Activated CD4-positive, alpha-beta T cell treated with anti-CD3 and anti-CD28 coated beads for 36 hours (primary cell): ENCODE results near the gene PPP4C. TPM values are rescaled to one million over a fixed set of nuclear protein-coding genes. Genes with fewer than 3 reads are reported as not detected.
"Not testable (repeated sequence)": the region's sequence is repeated elsewhere in the genome, so short reads cannot be mapped to it uniquely, and the experiment has no call there.

Experiments
- ATAC-seq: fragments of 200-7000 bp; cut with Tn5 transposase; one replicate; pipeline ENCODE4 v1.10.0; 2021; ENCODE audit warnings: mild to moderate bottlenecking, moderate library complexity
- CTCF ChIA-PET: fragments of 350-600 bp; sonication (Branson Sonifier 250); formaldehyde crosslinking; loops from one replicate; lab custom pipeline; 2021; ENCODE audit warnings: antibody characterized with exemption; lab: Charles Lee
- POLR2A ChIA-PET: fragments of 350-600 bp; sonication (Branson Sonifier 250); formaldehyde crosslinking; loops from one replicate; lab custom pipeline; 2021; ENCODE audit warnings: antibody characterized with exemption, inconsistent platforms; lab: Charles Lee
- DNase-seq: peaks from one replicate; pipeline ENCODE4 v3.0.0-alpha.2; 2020
- H3K27ac Mint-ChIP-seq: one replicate; pipeline ENCODE4 v1.8.0; 2021; ENCODE audit warnings: mixed read lengths
- H3K27me3 Mint-ChIP-seq: one replicate; pipeline ENCODE4 v1.8.0; 2021; ENCODE audit warnings: mixed read lengths
- H3K36me3 Mint-ChIP-seq: one replicate; pipeline ENCODE4 v1.8.0; 2021; ENCODE audit warnings: low read depth, mixed read lengths
- H3K4me1 Mint-ChIP-seq: one replicate; pipeline ENCODE4 v1.8.0; 2021; ENCODE audit warnings: mixed read lengths
- H3K4me3 Mint-ChIP-seq: one replicate; pipeline ENCODE4 v1.8.0; 2021; ENCODE audit warnings: mild to moderate bottlenecking, moderate library complexity, mixed read lengths
- H3K9me3 Mint-ChIP-seq: one replicate; pipeline ENCODE4 v1.8.0; 2021; ENCODE audit warnings: low read depth, mixed read lengths
- intact Hi-C, 2 experiments: fragments of 100-400 bp; cut with DNase I in 1 of 2; cut with micrococcal nuclease in 1 of 2; formaldehyde crosslinking; loops; one replicate each; pipeline versions ENCODE4 v1.14.2 to v1.15.1; 2022 to 2024; cut with DNase I, micrococcal nuclease
- total RNA-seq, 2 experiments: library from RNA; stranded (reverse); gene quantifications; one replicate each; pipeline ENCODE4 v1.2.3, GENCODE V29; 2021

Gene PPP4C
- total RNA-seq, 2 experiments from 2014 or later: 106 to 113 TPM

- intact Hi-C loops: no loop called here
- ChIA-PET CTCF (interaction anchor here (1.1 to 1.6 kb wide), 3 partner anchors 9 to 340 kb away, joined by 4 to 5 read pairs (median 4); partner anchors contain the start of gene TLCD3B), POLR2A (no interaction called here)
- Mint-ChIP-seq H3K27ac (no peak overlapping the region), H3K9me3 (no peaks in the 10 kb centered on the region), H3K4me1 (no peaks in the 10 kb centered on the region), H3K36me3 (no peaks in the 10 kb centered on the region), H3K27me3 (peaks cover 2% of the 10 kb centered on the region), H3K4me3 (no peak overlapping the region)
- ATAC-seq: no peak
- DNase-seq: no peak
These were observed 35.6 kb upstream of the PPP4C start for GRCh38 chr16:30040221-30040620.

DNA sequence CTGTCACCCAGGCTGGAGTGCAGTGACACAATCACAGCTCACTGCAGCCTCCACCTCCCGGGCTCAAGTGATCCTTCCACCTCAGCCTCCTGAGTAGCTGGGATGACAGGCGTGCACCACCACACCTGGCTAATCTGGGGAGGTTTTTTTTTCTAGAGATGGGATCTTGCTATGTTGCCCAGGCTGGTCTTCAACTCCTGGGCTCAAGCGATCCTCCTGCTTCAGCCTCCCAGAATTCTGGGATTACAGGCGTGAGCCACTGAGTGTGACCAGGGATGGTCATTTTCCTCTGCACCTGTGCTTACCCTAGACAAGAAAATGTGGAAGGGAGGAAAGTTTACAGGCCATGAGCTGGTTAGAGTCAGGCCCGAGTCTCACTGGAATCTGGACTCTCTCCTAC is 35.1 kb upstream of the PPP4C start:
- intact Hi-C loops, H3K4me1 Mint-ChIP-seq: not testable (repeated sequence)

DNA sequence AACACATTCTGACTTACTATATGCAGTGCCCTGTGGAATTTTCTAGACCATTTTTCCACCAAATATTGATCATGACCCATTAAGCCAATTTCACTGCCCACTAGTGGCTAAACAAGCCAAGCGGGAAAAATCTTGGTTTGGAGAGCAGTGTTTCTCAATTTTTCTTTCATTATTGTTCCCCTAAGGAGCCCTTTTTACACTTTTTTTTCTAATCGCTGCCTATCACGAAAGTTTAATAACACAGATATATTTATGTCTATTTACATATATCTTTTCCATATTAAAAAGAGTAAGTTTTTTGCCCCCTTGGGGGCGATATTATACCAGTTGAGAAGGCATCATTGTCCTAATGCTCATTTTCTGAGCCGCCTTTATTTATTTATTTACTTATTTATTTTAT is 34.0 kb upstream of the PPP4C start:
- DNase-seq (no peak), ATAC-seq (no peak)
- H3K36me3 Mint-ChIP-seq: no peaks in the 10 kb centered on the region
- H3K4me3 Mint-ChIP-seq: no peak overlapping the region
- H3K27me3 Mint-ChIP-seq: peaks cover 2% of the 10 kb centered on the region
- intact Hi-C loops: no loop called here
- H3K9me3 Mint-ChIP-seq: no peaks in the 10 kb centered on the region
- H3K4me1 Mint-ChIP-seq: no peaks in the 10 kb centered on the region
- H3K27ac Mint-ChIP-seq: no peak overlapping the region
- POLR2A ChIA-PET: no interaction called here
- CTCF ChIA-PET: interaction anchor here (1.0 kb wide), 1 partner anchor 13 kb away, joined by 5 read pairs; no protein-coding TSS in a partner anchor

More for the DNA sequence above, 35.1 kb upstream of the PPP4C start:
- CTCF ChIA-PET: interaction anchor here (1.0 kb wide), 1 partner anchor 15 kb away, joined by 5 read pairs; no protein-coding TSS in a partner anchor
- ATAC-seq, H3K27me3 Mint-ChIP-seq, DNase-seq, POLR2A ChIA-PET, H3K27ac Mint-ChIP-seq, H3K4me3 Mint-ChIP-seq, H3K36me3 Mint-ChIP-seq, H3K9me3 Mint-ChIP-seq: not testable (repeated sequence)

- intact Hi-C loops: no loop called here
- Mint-ChIP-seq H3K27me3 (no peaks in the 10 kb centered on the region), H3K27ac (no peak overlapping the region), H3K4me3 (no peak overlapping the region), H3K36me3 (no peaks in the 10 kb centered on the region), H3K4me1 (peaks cover 3% of the 10 kb centered on the region), H3K9me3 (no peaks in the 10 kb centered on the region)
- ATAC-seq (peak; percentile 30), DNase-seq (no peak)
- CTCF ChIA-PET: no interaction called here
- POLR2A ChIA-PET: no interaction called here
These were observed 29.6 kb upstream of the PPP4C start for GRCh38 chr16:30046178-30046577.

GRCh38 chr16:30046588-30046987 is 29.2 kb upstream of the PPP4C start:
- POLR2A ChIA-PET: no interaction called here
- Mint-ChIP-seq H3K36me3 (no peaks in the 10 kb centered on the region), H3K27me3 (no peaks in the 10 kb centered on the region), H3K27ac (no peak overlapping the region), H3K9me3 (no peaks in the 10 kb centered on the region), H3K4me3 (no peak overlapping the region), H3K4me1 (peaks cover 5% of the 10 kb centered on the region)
- intact Hi-C loops: no loop called here
- DNase-seq (no peak), ATAC-seq (no peak)
- CTCF ChIA-PET: interaction anchor here (4.3 kb wide), 1 partner anchor 14 kb away, joined by 22 read pairs; the partner anchor contains the start of gene TLCD3B

GRCh38 chr16:30049871-30050270 is 25.9 kb upstream of the PPP4C start:
- ATAC-seq (no peak), DNase-seq (no peak)
- ChIA-PET POLR2A (interaction anchor here (0.6 kb wide), 1 partner anchor 13 kb away, joined by 4 read pairs; no protein-coding TSS in a partner anchor), CTCF (interaction anchor here (4.3 kb wide), 1 partner anchor 17 kb away, joined by 22 read pairs; the partner anchor contains the start of gene TLCD3B)
- Mint-ChIP-seq H3K27ac (no peak overlapping the region), H3K9me3 (no peaks in the 10 kb centered on the region), H3K27me3 (peaks cover 2% of the 10 kb centered on the region), H3K4me1 (peaks cover 18% of the 10 kb centered on the region), H3K36me3 (no peaks in the 10 kb centered on the region), H3K4me3 (no peak overlapping the region)
- intact Hi-C loops: no loop called here

- POLR2A ChIA-PET: no interaction called here
- H3K4me3 Mint-ChIP-seq: peak overlapping the region; percentile 78
- H3K27ac Mint-ChIP-seq: peak overlapping the region; percentile 67
These were observed 24.3 kb upstream of the PPP4C start for GRCh38 chr16:30051518-30051917.

GRCh38 chr16:30052671-30053372 is 23.0 kb upstream of the PPP4C start:
- DNase-seq (peak; percentile 95), ATAC-seq (peak; percentile 69)
- POLR2A ChIA-PET: interaction anchor here (1.0 to 1.1 kb wide), 3 partner anchors 12 to 80 kb away, joined by 4 to 5 read pairs (median 5); partner anchors contain the start of gene TBX6
- H3K36me3 Mint-ChIP-seq: no peaks in the 10 kb centered on the region
- intact Hi-C loops: loop anchor here (1.0 kb wide), 5 partner anchors 12 to 263 kb away; partner anchors contain the start of genes ALDOA (in 2 of the 2), HIRIP3 (in 1 of the 2), KIF22 (in 1 of the 2) and MAPK3 (in 1 of the 2)
- peaks cover 2% of the 10 kb centered on the region for H3K27me3 Mint-ChIP-seq
- H3K27ac Mint-ChIP-seq: peak overlapping the region; percentile 72
- CTCF ChIA-PET: interaction anchor here (0.7 to 1.3 kb wide), 5 partner anchors 20 to 352 kb away, joined by 3 to 4 read pairs (median 3); no protein-coding TSS in a partner anchor
- H3K9me3 Mint-ChIP-seq: no peaks in the 10 kb centered on the region
- peak overlapping the region; percentile 78 for H3K4me3 Mint-ChIP-seq
- peaks cover 25% of the 10 kb centered on the region for H3K4me1 Mint-ChIP-seq

More at GRCh38 chr16:30051518-30051917, 24.3 kb upstream of the PPP4C start:
- CTCF ChIA-PET: interaction anchor here (0.7 to 1.3 kb wide), 2 partner anchors 19 to 52 kb away, joined by 3 to 4 read pairs; no protein-coding TSS in a partner anchor
- ATAC-seq (no peak), DNase-seq (no peak)
- intact Hi-C loops: no loop called here
- Mint-ChIP-seq H3K9me3 (no peaks in the 10 kb centered on the region), H3K4me1 (peaks cover 25% of the 10 kb centered on the region), H3K36me3 (no peaks in the 10 kb centered on the region), H3K27me3 (peaks cover 2% of the 10 kb centered on the region)

GRCh38 chr16:30053376-30054015 is 22.3 kb upstream of the PPP4C start:
- H3K9me3 Mint-ChIP-seq: no peaks in the 10 kb centered on the region
- POLR2A ChIA-PET: interaction anchor here (1.0 to 1.1 kb wide), 3 partner anchors 11 to 81 kb away, joined by 4 to 5 read pairs (median 5); partner anchors contain the start of gene TBX6
- H3K27ac Mint-ChIP-seq: no peak overlapping the region
- no peak for DNase-seq
- H3K36me3 Mint-ChIP-seq: no peaks in the 10 kb centered on the region
- peak overlapping the region; percentile 78 for H3K4me3 Mint-ChIP-seq
- CTCF ChIA-PET: interaction anchor here (0.7 to 1.2 kb wide), 5 partner anchors 12 to 353 kb away, joined by 3 to 4 read pairs (median 3); partner anchors contain the start of gene ALDOA
- ATAC-seq: no peak
- H3K4me1 Mint-ChIP-seq: peaks cover 25% of the 10 kb centered on the region
- intact Hi-C loops: loop anchor here (1.0 kb wide), 5 partner anchors 12 to 263 kb away; partner anchors contain the start of genes ALDOA (in 2 of the 2), HIRIP3 (in 1 of the 2), KIF22 (in 1 of the 2) and MAPK3 (in 1 of the 2)
- peaks cover 2% of the 10 kb centered on the region for H3K27me3 Mint-ChIP-seq

DNA sequence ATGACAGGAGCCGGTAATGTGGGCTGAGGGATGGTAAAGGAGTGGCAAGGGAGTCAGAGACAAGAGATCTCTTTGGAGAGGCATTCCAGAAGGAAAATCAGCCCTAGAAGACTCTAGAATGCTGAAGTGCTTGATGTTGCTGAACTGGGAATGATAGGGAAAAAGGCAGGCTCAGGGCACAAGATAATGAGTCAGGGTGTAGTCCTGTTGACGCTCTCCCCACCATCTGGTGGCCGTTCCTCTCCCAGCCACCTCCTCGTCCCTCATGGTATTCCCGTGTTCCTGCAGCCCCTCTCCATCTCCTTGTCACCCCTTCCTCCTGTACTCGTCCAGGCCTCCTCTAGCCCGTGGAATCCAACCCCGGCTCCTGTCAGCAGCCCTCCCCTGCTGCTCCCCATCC is 21.3 kb upstream of the PPP4C start:
- H3K9me3 Mint-ChIP-seq: no peaks in the 10 kb centered on the region
- peaks cover 2% of the 10 kb centered on the region for H3K27me3 Mint-ChIP-seq
- DNase-seq (no peak), ATAC-seq (no peak)
- peak overlapping the region; percentile 55 for H3K4me3 Mint-ChIP-seq
- intact Hi-C loops: no loop called here
- peaks cover 25% of the 10 kb centered on the region for H3K4me1 Mint-ChIP-seq
- no peaks in the 10 kb centered on the region for H3K36me3 Mint-ChIP-seq
- H3K27ac Mint-ChIP-seq: no peak overlapping the region
- POLR2A ChIA-PET: interaction anchor here (1.0 to 1.1 kb wide), 2 partner anchors 11 to 37 kb away, joined by 3 to 7 read pairs; partner anchors contain the start of genes ALDOA and TBX6
- CTCF ChIA-PET: interaction anchor here (0.7 to 1.6 kb wide), 8 partner anchors 9 to 694 kb away, joined by 3 to 11 read pairs (median 6); partner anchors contain the start of genes ALDOA, PAGR1 and PHKG2
